ENCODE measurements around the gene ECE1.

The ECE1 gene

GRCh38 chr1:21304488-21304887, 14.2 kb upstream of the ECE1 start:
- no peak overlapping the region for H4K12ac ChIP-seq (ENCODE audit: low read depth, low read length)
- H3K9ac ChIP-seq (ENCODE audit: low read length), result no peak overlapping the region
- no peak overlapping the region for H3K27ac ChIP-seq (ENCODE audit: low read depth, low read length)
- no peak overlapping the region for H4K91ac ChIP-seq (ENCODE audit: low read depth, low read length)
- H3K9me3 ChIP-seq (ENCODE audit: insufficient read depth, low read depth, low read length), result no peaks in the 10 kb centered on the region
- H3K27me3 ChIP-seq (ENCODE audit: insufficient read depth, low read length), result no peaks in the 10 kb centered on the region
- no peak overlapping the region for H2BK12ac ChIP-seq (ENCODE audit: low read length)
- no peak overlapping the region for H3K23ac ChIP-seq (ENCODE audit: low read length)
- WGBS (ENCODE audit: extremely low coverage, insufficient coverage, insufficient read length), result no CpG with 5 or more reads among the region's 2 CpGs
- peaks cover 2% of the 10 kb centered on the region for H3K79me1 ChIP-seq (ENCODE audit: low read length)
- no peak overlapping the region for H3K4me3 ChIP-seq (ENCODE audit: low read depth, low read length)
- H2AFZ ChIP-seq (ENCODE audit: insufficient read depth, low read length, poor library complexity), result no peak overlapping the region
- H4K8ac ChIP-seq (ENCODE audit: low read depth, low read length), result no peak overlapping the region
- H2AK5ac ChIP-seq (ENCODE audit: low read length), result no peak overlapping the region
- H3K4me2 ChIP-seq (ENCODE audit: low read length), result no peak overlapping the region
- no peak overlapping the region for H2BK120ac ChIP-seq (ENCODE audit: insufficient read depth, low read length, poor library complexity)
- no peak overlapping the region for H3K18ac ChIP-seq (ENCODE audit: low read length)
- no peak overlapping the region for H2BK5ac ChIP-seq (ENCODE audit: low read depth, low read length, poor library complexity)
- no peaks in the 10 kb centered on the region for H3K79me2 ChIP-seq (ENCODE audit: control insufficient read depth, insufficient read depth, low read length, poor library complexity)
- no peaks in the 10 kb centered on the region for H3K36me3 ChIP-seq (ENCODE audit: control insufficient read depth in 1 of 2, insufficient read depth in 2 of 2, low read length in 2 of 2)
- peaks cover 20 to 22% of the 10 kb centered on the region in 2 experiments for H3K4me1 ChIP-seq (ENCODE audit: control insufficient read depth in 1 of 2, insufficient read depth in 2 of 2, low read length in 2 of 2)
- H3K14ac ChIP-seq (ENCODE audit: low read length), result no peak overlapping the region
- DNase-seq, result peak; percentile 11 to 33
- H3K4ac ChIP-seq (ENCODE audit: low read depth, low read length), result no peak overlapping the region

- Histone ChIP-seq H2AFZ (ENCODE audit: insufficient read depth, low read length, poor library complexity) (no peak overlapping the region), H4K12ac (ENCODE audit: low read depth, low read length) (no peak overlapping the region), H2BK12ac (ENCODE audit: low read length) (peak overlapping the region; percentile 23), H3K79me2 (ENCODE audit: control insufficient read depth, insufficient read depth, low read length, poor library complexity) (no peaks in the 10 kb centered on the region), H3K4me2 (ENCODE audit: low read length) (no peak overlapping the region), H3K23ac (ENCODE audit: low read length) (no peak overlapping the region), H3K4ac (ENCODE audit: low read depth, low read length) (peak overlapping the region; percentile 69), H3K79me1 (ENCODE audit: low read length) (peaks cover 2% of the 10 kb centered on the region), H2AK5ac (ENCODE audit: low read length) (peak overlapping the region; percentile 84), H3K14ac (ENCODE audit: low read length) (peak overlapping the region; percentile 68), H3K18ac (ENCODE audit: low read length) (peak overlapping the region; percentile 66), H4K91ac (ENCODE audit: low read depth, low read length) (peak overlapping the region; percentile 74), H3K9ac (ENCODE audit: low read length) (no peak overlapping the region), H3K27me3 (ENCODE audit: insufficient read depth, low read length) (no peaks in the 10 kb centered on the region), H2BK120ac (ENCODE audit: insufficient read depth, low read length, poor library complexity) (peak overlapping the region; percentile 7), H3K36me3 (ENCODE audit: control insufficient read depth in 1 of 2, insufficient read depth in 2 of 2, low read length in 2 of 2) (no peaks in the 10 kb centered on the region), H3K4me3 (ENCODE audit: low read depth, low read length) (no peak overlapping the region), H4K8ac (ENCODE audit: low read depth, low read length) (peak overlapping the region; percentile 51), H2BK5ac (ENCODE audit: low read depth, low read length, poor library complexity) (no peak overlapping the region), H3K4me1 (ENCODE audit: control insufficient read depth in 1 of 2, insufficient read depth in 2 of 2, low read length in 2 of 2) (peaks cover 10 to 12% of the 10 kb centered on the region in 2 experiments), H3K27ac (ENCODE audit: low read depth, low read length) (no peak overlapping the region), H3K9me3 (ENCODE audit: insufficient read depth, low read depth, low read length) (no peaks in the 10 kb centered on the region)
- DNase-seq, result peak; percentile 64 to 67
- no CpG with 5 or more reads among the region's 11 CpGs for WGBS (ENCODE audit: extremely low coverage, insufficient coverage, insufficient read length)
Measured at GRCh38 chr1:21302747-21303715, 12.8 kb upstream of the ECE1 start.

GRCh38 chr1:21301794-21302440, 11.7 kb upstream of the ECE1 start:
- no peak overlapping the region for H2BK12ac ChIP-seq (ENCODE audit: low read length)
- no peak overlapping the region for H4K91ac ChIP-seq (ENCODE audit: low read depth, low read length)
- H3K9ac ChIP-seq (ENCODE audit: low read length), result no peak overlapping the region
- no peak overlapping the region for H4K8ac ChIP-seq (ENCODE audit: low read depth, low read length)
- H3K4me1 ChIP-seq (ENCODE audit: control insufficient read depth in 1 of 2, insufficient read depth in 2 of 2, low read length in 2 of 2), result peaks cover 4 to 7% of the 10 kb centered on the region in 2 experiments
- no peak overlapping the region for H3K18ac ChIP-seq (ENCODE audit: low read length)
- H3K27me3 ChIP-seq (ENCODE audit: insufficient read depth, low read length), result no peaks in the 10 kb centered on the region
- peaks cover 2% of the 10 kb centered on the region for H3K79me1 ChIP-seq (ENCODE audit: low read length)
- H3K27ac ChIP-seq (ENCODE audit: low read depth, low read length), result no peak overlapping the region
- no peak overlapping the region for H3K14ac ChIP-seq (ENCODE audit: low read length)
- H4K12ac ChIP-seq (ENCODE audit: low read depth, low read length), result no peak overlapping the region
- no peak overlapping the region for H3K4me3 ChIP-seq (ENCODE audit: low read depth, low read length)
- H3K23ac ChIP-seq (ENCODE audit: low read length), result no peak overlapping the region
- H2AK5ac ChIP-seq (ENCODE audit: low read length), result no peak overlapping the region
- H2BK120ac ChIP-seq (ENCODE audit: insufficient read depth, low read length, poor library complexity), result no peak overlapping the region
- no peak overlapping the region for H2AFZ ChIP-seq (ENCODE audit: insufficient read depth, low read length, poor library complexity)
- H3K4me2 ChIP-seq (ENCODE audit: low read length), result no peak overlapping the region
- no peaks in the 10 kb centered on the region for H3K9me3 ChIP-seq (ENCODE audit: insufficient read depth, low read depth, low read length)
- no CpG with 5 or more reads among the region's 10 CpGs for WGBS (ENCODE audit: extremely low coverage, insufficient coverage, insufficient read length)
- DNase-seq, result no peak
- H3K36me3 ChIP-seq (ENCODE audit: control insufficient read depth in 1 of 2, insufficient read depth in 2 of 2, low read length in 2 of 2), result no peaks in the 10 kb centered on the region
- no peaks in the 10 kb centered on the region for H3K79me2 ChIP-seq (ENCODE audit: control insufficient read depth, insufficient read depth, low read length, poor library complexity)
- no peak overlapping the region for H3K4ac ChIP-seq (ENCODE audit: low read depth, low read length)
- H2BK5ac ChIP-seq (ENCODE audit: low read depth, low read length, poor library complexity), result no peak overlapping the region

- H3K4me1 ChIP-seq (ENCODE audit: control insufficient read depth in 1 of 2, insufficient read depth in 2 of 2, low read length in 2 of 2), result peaks cover 4 to 7% of the 10 kb centered on the region in 2 experiments
Measured at GRCh38 chr1:21300774-21301173, 10.5 kb upstream of the ECE1 start.

More at GRCh38 chr1:21300774-21301173, 10.5 kb upstream of the ECE1 start:
- Histone ChIP-seq H3K36me3 (ENCODE audit: control insufficient read depth in 1 of 2, insufficient read depth in 2 of 2, low read length in 2 of 2) (no peaks in the 10 kb centered on the region), H3K9me3 (ENCODE audit: insufficient read depth, low read depth, low read length) (no peaks in the 10 kb centered on the region), H3K4ac (ENCODE audit: low read depth, low read length) (no peak overlapping the region), H4K8ac (ENCODE audit: low read depth, low read length) (no peak overlapping the region), H3K79me2 (ENCODE audit: control insufficient read depth, insufficient read depth, low read length, poor library complexity) (no peaks in the 10 kb centered on the region), H4K91ac (ENCODE audit: low read depth, low read length) (no peak overlapping the region), H3K14ac (ENCODE audit: low read length) (no peak overlapping the region), H2BK5ac (ENCODE audit: low read depth, low read length, poor library complexity) (no peak overlapping the region), H3K27ac (ENCODE audit: low read depth, low read length) (no peak overlapping the region), H2AFZ (ENCODE audit: insufficient read depth, low read length, poor library complexity) (no peak overlapping the region), H3K27me3 (ENCODE audit: insufficient read depth, low read length) (no peaks in the 10 kb centered on the region), H2BK12ac (ENCODE audit: low read length) (no peak overlapping the region), H3K23ac (ENCODE audit: low read length) (no peak overlapping the region), H3K9ac (ENCODE audit: low read length) (no peak overlapping the region), H3K4me3 (ENCODE audit: low read depth, low read length) (no peak overlapping the region), H2BK120ac (ENCODE audit: insufficient read depth, low read length, poor library complexity) (no peak overlapping the region), H2AK5ac (ENCODE audit: low read length) (no peak overlapping the region), H4K12ac (ENCODE audit: low read depth, low read length) (no peak overlapping the region), H3K79me1 (ENCODE audit: low read length) (peaks cover 2% of the 10 kb centered on the region), H3K18ac (ENCODE audit: low read length) (no peak overlapping the region), H3K4me2 (ENCODE audit: low read length) (no peak overlapping the region)
- DNase-seq, result peak; percentile 27 to 37

All from trophoblast cell (in vitro differentiated cells and primary cell).